Measurements from ENCODE around the gene APLN. TPM values are rescaled to one million over a fixed set of nuclear protein-coding genes. Genes with fewer than 3 reads are reported as not detected.

Gene APLN
- total and polyA plus RNA-seq, 2 of the 13 experiments (the other 11 are each of a cell fraction or from before 2014, with no cell fraction given): 0.02 to 0.17 TPM

DNA sequence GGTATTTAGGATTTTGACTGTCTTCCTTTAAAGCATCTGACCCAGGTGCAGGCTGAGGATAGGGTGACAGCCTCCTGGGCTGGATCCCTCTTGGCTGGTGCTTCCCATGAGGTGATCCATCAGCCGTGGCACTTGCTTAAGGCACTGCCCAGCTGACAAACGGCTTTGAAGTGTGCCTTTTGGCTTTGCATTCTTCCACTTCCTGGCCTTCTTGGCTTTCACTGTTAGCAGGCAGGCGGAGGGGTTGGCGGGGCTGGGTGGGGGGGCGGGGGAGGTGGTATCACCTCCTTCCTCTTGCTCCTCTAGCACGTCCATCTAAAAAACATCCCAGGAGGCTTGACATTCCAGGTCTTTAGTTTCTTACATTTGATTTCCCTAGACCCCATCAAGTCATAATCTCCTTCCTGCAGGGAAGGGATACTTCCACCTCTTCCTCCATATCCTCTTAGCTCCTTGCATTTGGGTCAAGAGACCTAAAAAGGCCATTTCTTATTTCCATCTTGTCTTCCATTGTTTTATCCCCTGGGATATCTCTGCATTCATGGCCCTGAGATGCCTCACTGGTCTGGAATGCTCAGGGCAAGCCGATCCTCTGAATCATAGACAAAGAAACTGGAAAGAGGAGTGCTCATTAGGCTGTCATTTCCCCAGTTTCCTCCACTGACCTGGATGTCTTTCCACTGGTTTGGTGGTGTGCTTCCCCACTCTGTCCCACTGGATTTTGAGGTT, 11.3 kb upstream of the APLN start:
- Histone ChIP-seq H2AFZ (ENCODE audit: low read length) (no peak overlapping the region), H3K9me3 (ENCODE audit: low read length) (no peaks in the 10 kb centered on the region), H3K4me3 (replicated peaks in 1 of 3; ENCODE audit: insufficient read depth in 1 of 3, low read depth in 2 of 3, low read length in 3 of 3) (no peak overlapping the region), H3K9ac (ENCODE audit: insufficient read depth, low read depth, low read length) (no peak overlapping the region), H3K27ac (ENCODE audit: extremely low read length, insufficient read depth, low read length) (no peak overlapping the region), H4K20me1 (ENCODE audit: insufficient read depth, low read length) (no peaks in the 10 kb centered on the region), H3K36me3 (replicated peaks in 1 of 2; ENCODE audit: control insufficient read depth in 1 of 2, insufficient read depth in 2 of 2, low read length in 2 of 2) (no peaks in the 10 kb centered on the region), H3K4me1 (ENCODE audit: insufficient read depth, low read length) (no peaks in the 10 kb centered on the region), H3K79me2 (ENCODE audit: insufficient read depth, low read length) (no peaks in the 10 kb centered on the region), H3K27me3 (ENCODE audit: control insufficient read depth in 1 of 2, insufficient read depth in 2 of 2, low read length in 2 of 2) (no peaks in the 10 kb centered on the region; a peak in 1 of 5 replicates), H3K4me2 (ENCODE audit: low read depth, low read length) (no peak overlapping the region)
- no peak for FAIRE-seq
- in situ Hi-C loops (cut with HindIII; ENCODE audit: extremely low pct_ligation_motif_present, low pct_unique_long_range_greater_than_20kb): no loop called here
- 4% methylated on average over 4 of the region's 7 CpGs for WGBS (ENCODE audit: low lambda C conversion rate)
- intact Hi-C loops (cut with micrococcal nuclease; ENCODE audit: unreplicated experiment): no loop called here
- POLR2A ChIA-PET: no interaction called here
- CTCF ChIA-PET (ENCODE audit: low intra/inter-chr PET ratio, low total read pairs): no interaction called here
- TF ChIP-seq, protein P1, sequence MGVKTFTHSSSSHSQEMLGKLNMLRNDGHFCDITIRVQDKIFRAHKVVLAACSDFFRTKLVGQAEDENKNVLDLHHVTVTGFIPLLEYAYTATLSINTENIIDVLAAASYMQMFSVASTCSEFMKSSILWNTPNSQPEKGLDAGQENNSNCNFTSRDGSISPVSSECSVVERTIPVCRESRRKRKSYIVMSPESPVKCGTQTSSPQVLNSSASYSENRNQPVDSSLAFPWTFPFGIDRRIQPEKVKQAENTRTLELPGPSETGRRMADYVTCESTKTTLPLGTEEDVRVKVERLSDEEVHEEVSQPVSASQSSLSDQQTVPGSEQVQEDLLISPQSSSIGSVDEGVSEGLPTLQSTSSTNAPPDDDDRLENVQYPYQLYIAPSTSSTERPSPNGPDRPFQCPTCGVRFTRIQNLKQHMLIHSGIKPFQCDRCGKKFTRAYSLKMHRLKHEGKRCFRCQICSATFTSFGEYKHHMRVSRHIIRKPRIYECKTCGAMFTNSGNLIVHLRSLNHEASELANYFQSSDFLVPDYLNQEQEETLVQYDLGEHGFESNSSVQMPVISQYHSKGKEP (CRISPR knock-in tag; IDR thresholded peaks at IDR 0.05): no peak
- TF ChIP-seq POLR2G (IDR thresholded peaks at IDR 0.05; ENCODE audit: low read depth, low read length) (no peak), ZNF441 (CRISPR knock-in tag; IDR thresholded peaks at IDR 0.05; ENCODE audit: borderline replicate concordance) (no peak), FOSL2 (CRISPR knock-in tag; IDR thresholded peaks at IDR 0.05) (peak; percentile 65), ZNF7 (CRISPR knock-in tag; IDR thresholded peaks at IDR 0.05) (no peak), PRMT3 (CRISPR knock-in tag; IDR thresholded peaks at IDR 0.05; ENCODE audit: borderline replicate concordance, low read depth) (no peak)
- TF ChIP-seq, protein P2, sequence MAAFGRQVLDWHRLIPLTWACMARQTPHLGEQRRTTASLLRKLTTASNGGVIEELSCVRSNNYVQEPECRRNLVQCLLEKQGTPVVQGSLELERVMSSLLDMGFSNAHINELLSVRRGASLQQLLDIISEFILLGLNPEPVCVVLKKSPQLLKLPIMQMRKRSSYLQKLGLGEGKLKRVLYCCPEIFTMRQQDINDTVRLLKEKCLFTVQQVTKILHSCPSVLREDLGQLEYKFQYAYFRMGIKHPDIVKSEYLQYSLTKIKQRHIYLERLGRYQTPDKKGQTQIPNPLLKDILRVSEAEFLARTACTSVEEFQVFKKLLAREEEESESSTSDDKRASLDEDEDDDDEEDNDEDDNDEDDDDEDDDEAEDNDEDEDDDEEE (CRISPR knock-in tag; IDR thresholded peaks at IDR 0.05): no peak
- TF ChIP-seq, protein P3, sequence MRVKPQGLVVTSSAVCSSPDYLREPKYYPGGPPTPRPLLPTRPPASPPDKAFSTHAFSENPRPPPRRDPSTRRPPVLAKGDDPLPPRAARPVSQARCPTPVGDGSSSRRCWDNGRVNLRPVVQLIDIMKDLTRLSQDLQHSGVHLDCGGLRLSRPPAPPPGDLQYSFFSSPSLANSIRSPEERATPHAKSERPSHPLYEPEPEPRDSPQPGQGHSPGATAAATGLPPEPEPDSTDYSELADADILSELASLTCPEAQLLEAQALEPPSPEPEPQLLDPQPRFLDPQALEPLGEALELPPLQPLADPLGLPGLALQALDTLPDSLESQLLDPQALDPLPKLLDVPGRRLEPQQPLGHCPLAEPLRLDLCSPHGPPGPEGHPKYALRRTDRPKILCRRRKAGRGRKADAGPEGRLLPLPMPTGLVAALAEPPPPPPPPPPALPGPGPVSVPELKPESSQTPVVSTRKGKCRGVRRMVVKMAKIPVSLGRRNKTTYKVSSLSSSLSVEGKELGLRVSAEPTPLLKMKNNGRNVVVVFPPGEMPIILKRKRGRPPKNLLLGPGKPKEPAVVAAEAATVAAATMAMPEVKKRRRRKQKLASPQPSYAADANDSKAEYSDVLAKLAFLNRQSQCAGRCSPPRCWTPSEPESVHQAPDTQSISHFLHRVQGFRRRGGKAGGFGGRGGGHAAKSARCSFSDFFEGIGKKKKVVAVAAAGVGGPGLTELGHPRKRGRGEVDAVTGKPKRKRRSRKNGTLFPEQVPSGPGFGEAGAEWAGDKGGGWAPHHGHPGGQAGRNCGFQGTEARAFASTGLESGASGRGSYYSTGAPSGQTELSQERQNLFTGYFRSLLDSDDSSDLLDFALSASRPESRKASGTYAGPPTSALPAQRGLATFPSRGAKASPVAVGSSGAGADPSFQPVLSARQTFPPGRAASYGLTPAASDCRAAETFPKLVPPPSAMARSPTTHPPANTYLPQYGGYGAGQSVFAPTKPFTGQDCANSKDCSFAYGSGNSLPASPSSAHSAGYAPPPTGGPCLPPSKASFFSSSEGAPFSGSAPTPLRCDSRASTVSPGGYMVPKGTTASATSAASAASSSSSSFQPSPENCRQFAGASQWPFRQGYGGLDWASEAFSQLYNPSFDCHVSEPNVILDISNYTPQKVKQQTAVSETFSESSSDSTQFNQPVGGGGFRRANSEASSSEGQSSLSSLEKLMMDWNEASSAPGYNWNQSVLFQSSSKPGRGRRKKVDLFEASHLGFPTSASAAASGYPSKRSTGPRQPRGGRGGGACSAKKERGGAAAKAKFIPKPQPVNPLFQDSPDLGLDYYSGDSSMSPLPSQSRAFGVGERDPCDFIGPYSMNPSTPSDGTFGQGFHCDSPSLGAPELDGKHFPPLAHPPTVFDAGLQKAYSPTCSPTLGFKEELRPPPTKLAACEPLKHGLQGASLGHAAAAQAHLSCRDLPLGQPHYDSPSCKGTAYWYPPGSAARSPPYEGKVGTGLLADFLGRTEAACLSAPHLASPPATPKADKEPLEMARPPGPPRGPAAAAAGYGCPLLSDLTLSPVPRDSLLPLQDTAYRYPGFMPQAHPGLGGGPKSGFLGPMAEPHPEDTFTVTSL (CRISPR knock-in tag; IDR thresholded peaks at IDR 0.05; ENCODE audit: borderline replicate concordance): no peak
- ATAC-seq: no peak
- no peak for DNase-seq (ENCODE audit: low spot score)
- no TSS peak for BruUV-seq (replicated peaks)
